ENCODE data around the gene KRTAP4-16. TPM values are rescaled to one million over a fixed set of nuclear protein-coding genes. Genes with fewer than 3 reads are reported as not detected.
"Not testable (repeated sequence)": the region's sequence is repeated elsewhere in the genome, so short reads cannot be mapped to it uniquely, and the experiment has no call there.

The KRTAP4-16 gene
- total RNA-seq, 1 experiment from 2014 or later, result not detected

- in situ Hi-C loops (cut with HindIII; ENCODE audit: low pct_unique_long_range_greater_than_20kb, low sequenced_read_pairs), result no loop called here
- DNase-seq (ENCODE audit: low read depth), result no peak
Observed at GRCh38 chr17:41057547-41057946, 44.5 kb downstream of the KRTAP4-16 start.

DNA sequence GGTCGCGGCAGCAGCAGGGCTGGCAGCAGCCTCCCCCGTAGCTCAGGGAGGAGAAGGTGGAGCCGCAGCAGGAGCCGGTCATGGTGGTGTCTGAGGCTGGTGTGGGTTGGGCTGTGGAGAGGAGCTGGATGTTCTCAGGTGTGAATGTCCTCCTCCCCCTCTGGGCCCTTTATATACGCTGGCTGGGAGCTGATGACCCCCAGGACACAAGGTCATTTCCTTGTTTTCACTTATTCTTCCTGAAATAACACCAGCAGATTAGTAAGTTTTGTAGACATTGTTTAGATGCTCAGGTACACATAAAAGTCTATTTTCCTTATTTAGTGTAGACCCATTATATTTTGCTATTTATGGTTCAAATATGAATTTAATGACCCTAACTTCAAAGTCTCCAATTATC is 46.9 kb downstream of the KRTAP4-16 start, which contains the start of gene KRTAP2-2:
TSS of gene KRTAP2-2 (minus strand) at position 101 of the 400 bp plus-strand sequence. CDS start at position 82, 19 bp downstream.
- DNase-seq (ENCODE audit: low read depth); in situ Hi-C loops (cut with HindIII; ENCODE audit: low pct_unique_long_range_greater_than_20kb, low sequenced_read_pairs): not testable (repeated sequence)

- in situ Hi-C loops (cut with HindIII; ENCODE audit: low pct_unique_long_range_greater_than_20kb, low sequenced_read_pairs); DNase-seq (ENCODE audit: low read depth): not testable (repeated sequence)
Observed at GRCh38 chr17:41054556-41054955, 47.5 kb downstream of the KRTAP4-16 start.

DNA sequence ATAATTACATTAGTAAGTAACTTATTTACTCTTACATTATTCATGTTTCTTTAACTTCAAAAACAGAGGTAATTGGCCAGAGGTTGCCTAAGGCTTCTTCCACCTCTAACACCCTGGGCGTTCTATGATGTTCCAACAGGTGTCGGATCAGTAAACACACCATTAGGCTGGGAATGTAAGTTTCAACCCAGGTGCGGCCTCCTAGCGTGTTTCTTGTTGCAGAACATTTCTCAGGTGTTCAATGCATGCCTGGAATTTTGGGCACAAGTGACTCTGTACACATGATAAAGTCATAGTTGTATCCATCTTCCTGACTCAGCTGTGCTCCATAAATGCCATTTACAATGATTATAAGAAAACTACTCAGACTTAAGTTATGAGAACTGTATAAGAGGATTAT is 48.0 kb downstream of the KRTAP4-16 start:
- no peak for DNase-seq (ENCODE audit: low read depth)
- in situ Hi-C loops (cut with HindIII; ENCODE audit: low pct_unique_long_range_greater_than_20kb, low sequenced_read_pairs), result no loop called here

DNA sequence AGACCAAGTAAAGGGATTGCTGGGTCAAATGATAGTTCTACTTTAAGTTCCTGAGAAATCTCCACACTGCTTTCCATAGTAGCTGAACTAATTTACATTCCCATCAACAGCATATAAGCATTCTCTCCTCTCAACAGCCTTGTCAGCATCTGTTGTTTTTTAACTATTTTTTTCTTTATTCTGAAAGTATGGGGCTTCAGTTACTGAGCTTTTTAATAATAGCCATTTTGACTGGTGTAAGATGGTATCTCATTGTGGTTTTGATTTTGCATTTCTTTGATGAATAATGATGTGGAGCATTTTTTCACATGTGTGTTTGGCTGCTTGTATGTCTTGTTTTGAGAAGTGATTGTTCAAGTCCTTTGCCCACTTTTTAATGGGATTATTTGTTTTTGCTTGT is 49.4 kb downstream of the KRTAP4-16 start:
- in situ Hi-C loops (cut with HindIII; ENCODE audit: low pct_unique_long_range_greater_than_20kb, low sequenced_read_pairs), result no loop called here

More for the DNA sequence above, 49.4 kb downstream of the KRTAP4-16 start:
- no peak for DNase-seq (ENCODE audit: low read depth)

Other genes starting within 250 kb of the KRTAP4-16 start
- not detected in 2 replicates for gene KRT12, start 235.0 kb downstream of the KRTAP4-16 start, total RNA-seq (2014; rRNA removed; shearing (Covaris generic); ENCODE audit: low replicate concordance)
- 46.7 and 50.0 TPM in 2 replicates for gene KRT20, start 217.0 kb downstream of the KRTAP4-16 start, total RNA-seq (2014; rRNA removed; shearing (Covaris generic); ENCODE audit: low replicate concordance)
- gene KRT23, start 164.6 kb downstream of the KRTAP4-16 start, total RNA-seq (2014; rRNA removed; shearing (Covaris generic); ENCODE audit: low replicate concordance), result not detected in 2 replicates
- gene KRT39, start 135.3 kb downstream of the KRTAP4-16 start, total RNA-seq (2014; rRNA removed; shearing (Covaris generic); ENCODE audit: low replicate concordance), result not detected in 2 replicates
- not detected in 2 replicates for gene KRT40, start 117.9 kb downstream of the KRTAP4-16 start, total RNA-seq (2014; rRNA removed; shearing (Covaris generic); ENCODE audit: low replicate concordance)
- gene KRTAP3-3, start 108.0 kb downstream of the KRTAP4-16 start, total RNA-seq (2014; rRNA removed; shearing (Covaris generic); ENCODE audit: low replicate concordance), result not detected in 2 replicates
- not detected in 2 replicates for gene KRTAP3-2, start 102.3 kb downstream of the KRTAP4-16 start, total RNA-seq (2014; rRNA removed; shearing (Covaris generic); ENCODE audit: low replicate concordance)
- not detected in 2 replicates for gene KRTAP3-1, start 93.1 kb downstream of the KRTAP4-16 start, total RNA-seq (2014; rRNA removed; shearing (Covaris generic); ENCODE audit: low replicate concordance)
- gene KRTAP1-5, start 75.0 kb downstream of the KRTAP4-16 start, total RNA-seq (2014; rRNA removed; shearing (Covaris generic); ENCODE audit: low replicate concordance), result not detected in 2 replicates
- not detected in 2 replicates for gene KRTAP1-4, start 72.0 kb downstream of the KRTAP4-16 start, total RNA-seq (2014; rRNA removed; shearing (Covaris generic); ENCODE audit: low replicate concordance)
- gene KRTAP1-3, start 67.3 kb downstream of the KRTAP4-16 start, total RNA-seq (2014; rRNA removed; shearing (Covaris generic); ENCODE audit: low replicate concordance), result not detected in 2 replicates
- gene KRTAP1-1, start 60.8 kb downstream of the KRTAP4-16 start, total RNA-seq (2014; rRNA removed; shearing (Covaris generic); ENCODE audit: low replicate concordance), result not detected in 2 replicates
- not detected in 2 replicates for gene KRTAP2-1, start 54.9 kb downstream of the KRTAP4-16 start, total RNA-seq (2014; rRNA removed; shearing (Covaris generic); ENCODE audit: low replicate concordance)
- gene KRTAP2-2, start 47.0 kb downstream of the KRTAP4-16 start, total RNA-seq (2014; rRNA removed; shearing (Covaris generic); ENCODE audit: low replicate concordance), result not detected in 2 replicates
- gene KRTAP2-3, start 42.1 kb downstream of the KRTAP4-16 start, total RNA-seq (2014; rRNA removed; shearing (Covaris generic); ENCODE audit: low replicate concordance), result not detected in 2 replicates
- gene KRTAP2-4, start 36.3 kb downstream of the KRTAP4-16 start, total RNA-seq (2014; rRNA removed; shearing (Covaris generic); ENCODE audit: low replicate concordance), result not detected in 2 replicates
- gene KRTAP4-7, start 18.1 kb downstream of the KRTAP4-16 start, total RNA-seq (2014; rRNA removed; shearing (Covaris generic); ENCODE audit: low replicate concordance), result not detected in 2 replicates
- not detected in 2 replicates for gene KRTAP4-8, start 4.1 kb downstream of the KRTAP4-16 start, total RNA-seq (2014; rRNA removed; shearing (Covaris generic); ENCODE audit: low replicate concordance)
- gene KRTAP4-9, start 3.2 kb upstream of the KRTAP4-16 start, total RNA-seq (2014; rRNA removed; shearing (Covaris generic); ENCODE audit: low replicate concordance), result not detected in 2 replicates
- not detected in 2 replicates for gene KRTAP4-11, start 16.2 kb upstream of the KRTAP4-16 start, total RNA-seq (2014; rRNA removed; shearing (Covaris generic); ENCODE audit: low replicate concordance)
- gene KRTAP4-12, start 22.0 kb upstream of the KRTAP4-16 start, total RNA-seq (2014; rRNA removed; shearing (Covaris generic); ENCODE audit: low replicate concordance), result not detected in 2 replicates
- gene KRTAP4-6, start 38.3 kb upstream of the KRTAP4-16 start, total RNA-seq (2014; rRNA removed; shearing (Covaris generic); ENCODE audit: low replicate concordance), result not detected in 2 replicates
- not detected in 2 replicates for gene KRTAP4-5, start 47.6 kb upstream of the KRTAP4-16 start, total RNA-seq (2014; rRNA removed; shearing (Covaris generic); ENCODE audit: low replicate concordance)
- not detected in 2 replicates for gene KRTAP4-4, start 58.5 kb upstream of the KRTAP4-16 start, total RNA-seq (2014; rRNA removed; shearing (Covaris generic); ENCODE audit: low replicate concordance)
- gene KRTAP4-3, start 66.0 kb upstream of the KRTAP4-16 start, total RNA-seq (2014; rRNA removed; shearing (Covaris generic); ENCODE audit: low replicate concordance), result not detected in 2 replicates
- not detected in 2 replicates for gene KRTAP4-2, start 76.0 kb upstream of the KRTAP4-16 start, total RNA-seq (2014; rRNA removed; shearing (Covaris generic); ENCODE audit: low replicate concordance)
- not detected in 2 replicates for gene KRTAP4-1, start 82.7 kb upstream of the KRTAP4-16 start, total RNA-seq (2014; rRNA removed; shearing (Covaris generic); ENCODE audit: low replicate concordance)
- not detected in 2 replicates for gene KRTAP9-1, start 87.7 kb upstream of the KRTAP4-16 start, total RNA-seq (2014; rRNA removed; shearing (Covaris generic); ENCODE audit: low replicate concordance)
- gene KRTAP9-2, start 124.4 kb upstream of the KRTAP4-16 start, total RNA-seq (2014; rRNA removed; shearing (Covaris generic); ENCODE audit: low replicate concordance), result not detected in 2 replicates
- not detected in 2 replicates for gene KRTAP9-3, start 130.2 kb upstream of the KRTAP4-16 start, total RNA-seq (2014; rRNA removed; shearing (Covaris generic); ENCODE audit: low replicate concordance)
- not detected in 2 replicates for gene KRTAP9-8, start 135.8 kb upstream of the KRTAP4-16 start, total RNA-seq (2014; rRNA removed; shearing (Covaris generic); ENCODE audit: low replicate concordance)
- not detected in 2 replicates for gene KRTAP9-4, start 147.5 kb upstream of the KRTAP4-16 start, total RNA-seq (2014; rRNA removed; shearing (Covaris generic); ENCODE audit: low replicate concordance)
- not detected in 2 replicates for gene KRTAP9-9, start 153.2 kb upstream of the KRTAP4-16 start, total RNA-seq (2014; rRNA removed; shearing (Covaris generic); ENCODE audit: low replicate concordance)
- not detected in 2 replicates for gene KRTAP9-6, start 163.2 kb upstream of the KRTAP4-16 start, total RNA-seq (2014; rRNA removed; shearing (Covaris generic); ENCODE audit: low replicate concordance)
- gene KRTAP9-7, start 173.5 kb upstream of the KRTAP4-16 start, total RNA-seq (2014; rRNA removed; shearing (Covaris generic); ENCODE audit: low replicate concordance), result not detected in 2 replicates
- gene KRTAP29-1, start 200.6 kb upstream of the KRTAP4-16 start, total RNA-seq (2014; rRNA removed; shearing (Covaris generic); ENCODE audit: low replicate concordance), result not detected in 2 replicates
- not detected in 2 replicates for gene KRTAP16-1, start 207.1 kb upstream of the KRTAP4-16 start, total RNA-seq (2014; rRNA removed; shearing (Covaris generic); ENCODE audit: low replicate concordance)
- gene KRTAP17-1, start 213.5 kb upstream of the KRTAP4-16 start, total RNA-seq (2014; rRNA removed; shearing (Covaris generic); ENCODE audit: low replicate concordance), result not detected in 2 replicates
- gene KRT33A, start 248.6 kb upstream of the KRTAP4-16 start, total RNA-seq (2014; rRNA removed; shearing (Covaris generic); ENCODE audit: low replicate concordance), result not detected in 2 replicates

Measured in Caki2 (cell line).